IMR-90 (cell line): ENCODE results near the gene RAP2A. TPM values are rescaled to one million over a fixed set of nuclear protein-coding genes. Genes with fewer than 3 reads are reported as not detected.

Experiments used
- ATAC-seq: fragments of 200-7000 bp; cut with Tn5 transposase; 2 replicates; pipeline ENCODE4 v1.9.1; 2020; ENCODE audit warnings: low read depth, mild to moderate bottlenecking, moderate library complexity
- BruUV-seq: library from RNA; stranded (reverse); fragments of 400-500 nt; replicated peaks from 2 replicates; lab custom pipeline; 2021; lab: Mats Ljungman, UMichigan
- CTCF ChIA-PET: fragments of 300-600 bp; formaldehyde crosslinking; extraction: SDS; loops from one replicate; lab custom pipeline; 2021; ENCODE audit warnings: antibody characterized with exemption; lab: Yijun Ruan, JAX
- POLR2A ChIA-PET: fragments of 300-600 bp; sonication (Branson Sonifier 250); formaldehyde crosslinking; loops from one replicate; lab custom pipeline; 2022; ENCODE audit warnings: antibody characterized with exemption; ENCODE audit not compliant: unreplicated experiment; lab: Charles Lee
- DNase-seq: peaks from one replicate; pipeline ENCODE4 v3.0.0; 2013
- H2AFZ ChIP-seq: replicated peaks from 2 replicates; pipeline ENCODE3; 2013; ENCODE audit warnings: low read length, mild to moderate bottlenecking; ENCODE audit not compliant: poor library complexity
- H2AK5ac ChIP-seq: 2 replicates; pipeline ENCODE4 v1.6.1; 2013; ENCODE audit warnings: low read depth, low read length, inconsistent platforms
- H2AK9ac ChIP-seq: replicated peaks from 2 replicates; pipeline ENCODE3; 2013; ENCODE audit warnings: mild to moderate bottlenecking, low read depth, low read length, moderate library complexity; ENCODE audit not compliant: poor library complexity
- H2BK120ac ChIP-seq: 2 replicates; pipeline ENCODE4 v1.6.1; 2013; ENCODE audit warnings: low read depth, low read length, inconsistent platforms
- H2BK15ac ChIP-seq: 3 replicates; pipeline ENCODE4 v1.6.1; 2013; ENCODE audit warnings: low read depth, low read length, inconsistent platforms
- H2BK20ac ChIP-seq: 2 replicates; pipeline ENCODE4 v1.6.1; 2013; ENCODE audit warnings: low read depth, mild to moderate bottlenecking, inconsistent platforms, low read length, moderate library complexity
- H2BK5ac ChIP-seq: 2 replicates; pipeline ENCODE4 v1.6.1; 2013; ENCODE audit warnings: mild to moderate bottlenecking, low read depth, low read length, inconsistent platforms; ENCODE audit not compliant: poor library complexity, severe bottlenecking
- H3K14ac ChIP-seq: replicated peaks from 2 replicates; pipeline ENCODE4 v1.6.1; 2013; ENCODE audit warnings: low read depth, low read length, inconsistent platforms
- H3K18ac ChIP-seq: 2 replicates; pipeline ENCODE4 v1.6.1; 2013; ENCODE audit warnings: low read depth, low read length, control low read depth
- H3K23ac ChIP-seq: 2 replicates; pipeline ENCODE4 v1.6.1; 2013; ENCODE audit warnings: low read depth, low read length, inconsistent platforms
- H3K27ac ChIP-seq: 2 replicates; pipeline ENCODE4 v1.5.1; 2013; ENCODE audit warnings: mild to moderate bottlenecking, control low read depth, low read length; ENCODE audit not compliant: insufficient read depth
- H3K27me3 ChIP-seq: 2 replicates; pipeline ENCODE4 v1.6.1; 2013; ENCODE audit warnings: low read length; ENCODE audit not compliant: control insufficient read depth, insufficient read depth
- H3K36me3 ChIP-seq: 2 replicates; pipeline ENCODE4 v1.6.1; 2013; ENCODE audit warnings: low read length, mixed read lengths; ENCODE audit not compliant: control insufficient read depth, insufficient read depth
- H3K4ac ChIP-seq: 2 replicates; pipeline ENCODE4 v1.6.1; 2013; ENCODE audit warnings: low read depth, low read length, inconsistent platforms
- H3K4me1 ChIP-seq: 2 replicates; pipeline ENCODE4 v1.6.1; 2013; ENCODE audit warnings: low read length, mixed read lengths; ENCODE audit not compliant: control insufficient read depth, insufficient read depth
- H3K4me2 ChIP-seq: 2 replicates; pipeline ENCODE4 v1.6.1; 2013; ENCODE audit warnings: low read depth, mild to moderate bottlenecking, control low read depth, low read length, moderate library complexity
- H3K4me3 ChIP-seq: 2 replicates; pipeline ENCODE4 v1.5.1; 2013; ENCODE audit warnings: low read depth, mild to moderate bottlenecking, control low read depth, low read length, moderate library complexity; ENCODE audit not compliant: insufficient read depth
- H3K56ac ChIP-seq: 2 replicates; pipeline ENCODE4 v1.6.1; 2013; ENCODE audit warnings: low read length, inconsistent platforms; ENCODE audit not compliant: insufficient read depth; ENCODE audit errors: extremely low read depth
- H3K79me1 ChIP-seq, 2 experiments: 2 replicates each; pipeline ENCODE4 v1.6.1; 2013; ENCODE audit warnings: low read length in 2 of 2, inconsistent platforms in 1 of 2, low read depth in 1 of 2
- H3K9ac ChIP-seq: 2 replicates; pipeline ENCODE4 v1.6.1; 2013; ENCODE audit warnings: low read depth, low read length, control low read depth
- H3K9me1 ChIP-seq: 2 replicates; pipeline ENCODE4 v1.6.1; 2013; ENCODE audit warnings: low read length, inconsistent platforms; ENCODE audit not compliant: insufficient read depth
- H3K9me3 ChIP-seq: 2 replicates; pipeline ENCODE4 v1.6.1; 2013; ENCODE audit warnings: low read length; ENCODE audit not compliant: control insufficient read depth, insufficient read depth
- H4K20me1 ChIP-seq: 2 replicates; pipeline ENCODE4 v1.6.1; 2013; ENCODE audit warnings: low read length, inconsistent platforms; ENCODE audit not compliant: insufficient read depth
- H4K5ac ChIP-seq: 2 replicates; pipeline ENCODE4 v1.6.1; 2013; ENCODE audit warnings: mild to moderate bottlenecking, low read depth, low read length, control low read depth
- H4K8ac ChIP-seq, 2 experiments: 2 replicates each; pipeline ENCODE4 v1.6.1; 2013; ENCODE audit warnings: low read depth in 2 of 2, low read length in 2 of 2, control low read depth in 1 of 2, inconsistent platforms in 1 of 2
- H4K91ac ChIP-seq: 2 replicates; pipeline ENCODE4 v1.6.1; 2013; ENCODE audit warnings: low read depth, low read length, inconsistent platforms; ENCODE audit not compliant: insufficient read depth
- BHLHE40 ChIP-seq: fragments of 150-350 bp; IDR thresholded peaks from 2 replicates; pipeline ENCODE4 v1.6.1; 2016; ENCODE audit warnings: mild to moderate bottlenecking, low read depth, low read length
- CEBPB ChIP-seq: IDR thresholded peaks from 2 replicates; pipeline ENCODE4 v1.6.1; 2012; ENCODE audit warnings: low read depth, low read length, improper control_type of control experiment
- CHD1 ChIP-seq: IDR thresholded peaks from 2 replicates; pipeline ENCODE4 v1.6.1; 2012; ENCODE audit warnings: low read depth, low read length, improper control_type of control experiment
- ELK1 ChIP-seq: fragments of 150-350 bp; IDR thresholded peaks from 2 replicates; pipeline ENCODE4 v1.6.1; 2016; ENCODE audit warnings: low read depth, mild to moderate bottlenecking, low read length, moderate library complexity, borderline replicate concordance
- MAFK ChIP-seq: IDR thresholded peaks from 2 replicates; pipeline ENCODE4 v1.6.1; 2012; ENCODE audit warnings: low read depth, low read length, improper control_type of control experiment
- MAZ ChIP-seq: IDR thresholded peaks from 2 replicates; pipeline ENCODE4 v1.6.1; 2012; ENCODE audit warnings: low read depth, mild to moderate bottlenecking, low read length, improper control_type of control experiment, moderate library complexity, borderline replicate concordance
- MXI1 ChIP-seq: IDR thresholded peaks from 2 replicates; pipeline ENCODE4 v1.6.1; 2012; ENCODE audit warnings: low read depth, mild to moderate bottlenecking, low read length, moderate library complexity, borderline replicate concordance
- NFE2L2 ChIP-seq: fragments of 150-350 bp; IDR thresholded peaks from 2 replicates; pipeline ENCODE4 v1.6.1; 2016; ENCODE audit warnings: low read depth, mild to moderate bottlenecking, low read length
- POLR2A ChIP-seq: IDR thresholded peaks from 2 replicates; pipeline ENCODE4 v1.6.1; 2012; ENCODE audit warnings: mild to moderate bottlenecking, low read depth, low read length
- RAD21 ChIP-seq: IDR thresholded peaks from 2 replicates; pipeline ENCODE4 v1.6.1; 2012; ENCODE audit warnings: low read length, improper control_type of control experiment
- RCOR1 ChIP-seq: IDR thresholded peaks from 2 replicates; pipeline ENCODE4 v1.6.1; 2012; ENCODE audit warnings: mild to moderate bottlenecking, low read length, improper control_type of control experiment; ENCODE audit not compliant: insufficient replicate concordance
- RFX5 ChIP-seq: IDR thresholded peaks from 2 replicates; pipeline ENCODE4 v1.8.0; 2012; ENCODE audit warnings: low read depth, mild to moderate bottlenecking, low read length, moderate library complexity
- SMC3 ChIP-seq: fragments of 150-350 bp; IDR thresholded peaks from 2 replicates; pipeline ENCODE4 v1.6.1; 2016; ENCODE audit warnings: low read depth, mild to moderate bottlenecking, antibody characterized with exemption, low read length, moderate library complexity
- whole genome bisulfite sequencing, 2 experiments: methylation state at CpG; one replicate each; pipeline versions ENCODE4 v1.1.5 to v1.1.7; 2013; ENCODE audit warnings: missing lambda C conversion rate in 2 of 2; ENCODE audit not compliant: insufficient read length in 1 of 2; ENCODE audit errors: extremely low coverage in 2 of 2; 5-methylcytosine and 5-hydroxymethylcytosine counted together
- dilution Hi-C: fragments of 300-500 bp; cut with HindIII; formaldehyde crosslinking; loops from one replicate; pipeline ENCODE4 v1.14.3; 2018; ENCODE audit warnings: low sequenced_read_pairs; ENCODE audit not compliant: unreplicated experiment
- in situ Hi-C: fragments of 300-500 bp; cut with MboI; formaldehyde crosslinking; loops from 3 replicates; pipeline ENCODE4 v1.14.3; 2019; ENCODE audit warnings: low sequenced_read_pairs, inconsistent platforms, mixed read lengths
- intact Hi-C: fragments of 100-400 bp; cut with micrococcal nuclease; formaldehyde crosslinking; loops from 2 replicates; pipeline ENCODE4 v1.10.0; 2022
- polyA plus RNA-seq, 3 experiments: library from polyadenylated mRNA; depleted of rRNA; stranded (reverse); fragments of >200 nt; gene quantifications; 2 replicates each; pipeline ENCODE4 v1.2.3, GENCODE V29; 2012; ENCODE audit warnings: low replicate concordance in 1 of 3
- total RNA-seq: library from RNA; depleted of rRNA; stranded (reverse); fragments of >200 nt; gene quantifications from 2 replicates; pipeline ENCODE4 v1.2.3, GENCODE V29; 2012
- TF ChIP-seq, protein P1 (sequence below): conservative IDR thresholded peaks from 2 replicates; pipeline ENCODE4 v1.5.1; 2012; ENCODE audit warnings: mild to moderate bottlenecking, low read depth, low read length, improper control_type of control experiment

The RAP2A gene
- total and polyA plus RNA-seq, 2 of the 4 experiments (the other 2 are of a cell fraction), result 6.4 to 21.0 TPM

DNA sequence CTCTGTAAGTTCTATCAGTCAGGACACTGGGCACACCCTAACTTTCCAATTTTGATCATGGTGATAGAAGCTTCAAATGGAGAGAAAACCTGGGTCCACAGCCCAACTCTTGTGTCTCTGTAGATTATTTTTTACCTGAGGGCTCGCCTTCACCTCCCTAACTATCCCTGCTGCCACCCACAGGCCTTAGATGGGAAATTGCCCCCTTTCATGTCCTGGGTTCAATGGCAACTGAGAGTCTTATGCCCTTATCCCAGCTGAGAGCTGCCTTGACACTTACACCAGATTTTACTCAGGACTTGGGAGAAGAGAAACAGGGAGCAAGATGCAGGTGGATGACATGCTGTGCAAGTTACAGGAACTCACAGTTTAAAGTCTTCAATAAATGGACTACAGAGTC lies 81.7 kb downstream of the RAP2A start:
- intact Hi-C loops, result no loop called here
- H3K56ac ChIP-seq, result no peak overlapping the region
- ATAC-seq (no peak), DNase-seq (no peak)
- peaks cover 5% of the 10 kb centered on the region; the same call in 1 of the 2 replicates for H3K27me3 ChIP-seq
- ChIA-PET CTCF (no interaction called here), POLR2A (no interaction called here)
- H3K9ac ChIP-seq, result no peak overlapping the region
- peaks cover 2% of the 10 kb centered on the region; the same call in 1 of the 2 replicates for H3K9me3 ChIP-seq
- no peaks in the 10 kb centered on the region for H3K79me1 ChIP-seq
- no peak overlapping the region for H2BK5ac ChIP-seq
- no peak overlapping the region for H3K4ac ChIP-seq
- no peaks in the 10 kb centered on the region for H3K9me1 ChIP-seq
- H3K4me2 ChIP-seq, result no peak overlapping the region
- H2BK20ac ChIP-seq, result no peak overlapping the region
- no peak overlapping the region for H3K18ac ChIP-seq
- dilution Hi-C loops, result no loop called here
- H2BK15ac ChIP-seq, result no peak overlapping the region
- in situ Hi-C loops, result no loop called here
- H3K23ac ChIP-seq, result no peak overlapping the region
- H4K5ac ChIP-seq, result no peak overlapping the region
- no peak overlapping the region for H2AK5ac ChIP-seq
- H3K14ac ChIP-seq, result no peak overlapping the region
- H2BK120ac ChIP-seq, result no peak overlapping the region
- H3K4me1 ChIP-seq, result no peaks in the 10 kb centered on the region
- no peaks in the 10 kb centered on the region for H3K36me3 ChIP-seq
- H4K20me1 ChIP-seq, result no peaks in the 10 kb centered on the region
- H4K8ac ChIP-seq, result no peak overlapping the region
- WGBS, 2 experiments, result no CpG with 5 or more reads among the region's 1 CpG
- no peak overlapping the region for H3K4me3 ChIP-seq
- BruUV-seq, result no TSS peak
- H2AK9ac ChIP-seq, result no peak overlapping the region
- no peak overlapping the region for H3K27ac ChIP-seq
- H2AFZ ChIP-seq, result no peak overlapping the region
- TF ChIP-seq, protein P1, sequence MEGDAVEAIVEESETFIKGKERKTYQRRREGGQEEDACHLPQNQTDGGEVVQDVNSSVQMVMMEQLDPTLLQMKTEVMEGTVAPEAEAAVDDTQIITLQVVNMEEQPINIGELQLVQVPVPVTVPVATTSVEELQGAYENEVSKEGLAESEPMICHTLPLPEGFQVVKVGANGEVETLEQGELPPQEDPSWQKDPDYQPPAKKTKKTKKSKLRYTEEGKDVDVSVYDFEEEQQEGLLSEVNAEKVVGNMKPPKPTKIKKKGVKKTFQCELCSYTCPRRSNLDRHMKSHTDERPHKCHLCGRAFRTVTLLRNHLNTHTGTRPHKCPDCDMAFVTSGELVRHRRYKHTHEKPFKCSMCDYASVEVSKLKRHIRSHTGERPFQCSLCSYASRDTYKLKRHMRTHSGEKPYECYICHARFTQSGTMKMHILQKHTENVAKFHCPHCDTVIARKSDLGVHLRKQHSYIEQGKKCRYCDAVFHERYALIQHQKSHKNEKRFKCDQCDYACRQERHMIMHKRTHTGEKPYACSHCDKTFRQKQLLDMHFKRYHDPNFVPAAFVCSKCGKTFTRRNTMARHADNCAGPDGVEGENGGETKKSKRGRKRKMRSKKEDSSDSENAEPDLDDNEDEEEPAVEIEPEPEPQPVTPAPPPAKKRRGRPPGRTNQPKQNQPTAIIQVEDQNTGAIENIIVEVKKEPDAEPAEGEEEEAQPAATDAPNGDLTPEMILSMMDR, result no peak
- no peak for TF ChIP-seq MXI1
- TF ChIP-seq SMC3, result no peak
- TF ChIP-seq RCOR1, result no peak
- TF ChIP-seq POLR2A, result no peak
- no peak for TF ChIP-seq MAZ
- no peak for TF ChIP-seq RFX5
- no peak for TF ChIP-seq MAFK
- TF ChIP-seq CEBPB, result no peak
- TF ChIP-seq ELK1, result no peak
- no peak for TF ChIP-seq RAD21
- TF ChIP-seq BHLHE40, result no peak
- no peak for TF ChIP-seq NFE2L2
- no peak for TF ChIP-seq CHD1
- no peak overlapping the region for H4K91ac ChIP-seq
